H9 (cell line): ENCODE measurements around the gene GJB5. TPM values are rescaled to one million over a fixed set of nuclear protein-coding genes. Genes with fewer than 3 reads are reported as not detected.

ENCODE experiments used
- DNase-seq: peaks from one replicate; pipeline ENCODE4 v3.0.0-alpha.2; 2017
- H2AFZ ChIP-seq: one replicate; pipeline ENCODE4 v1.6.1; 2013; ENCODE audit warnings: mild to moderate bottlenecking, low read length, control low read depth, moderate library complexity
- H2AK5ac ChIP-seq: 2 replicates; pipeline ENCODE4 v1.6.1; 2013; ENCODE audit warnings: low read length, control low read depth, mixed read lengths; ENCODE audit not compliant: insufficient read length
- H2BK120ac ChIP-seq: one replicate; pipeline ENCODE4 v1.6.1; 2013; ENCODE audit warnings: low read depth, mild to moderate bottlenecking, low read length, control low read depth, inconsistent platforms; ENCODE audit not compliant: poor library complexity, severe bottlenecking
- H2BK12ac ChIP-seq: 2 replicates; pipeline ENCODE4 v1.6.1; 2013; ENCODE audit warnings: low read length, control low read depth, mixed read lengths, low read depth; ENCODE audit not compliant: insufficient read length
- H2BK15ac ChIP-seq: 2 replicates; pipeline ENCODE4 v1.6.1; 2013; ENCODE audit warnings: low read depth, low read length, control low read depth
- H2BK20ac ChIP-seq: one replicate; pipeline ENCODE4 v1.6.1; 2013; ENCODE audit warnings: low read depth, mild to moderate bottlenecking, low read length, control low read depth, inconsistent platforms; ENCODE audit not compliant: poor library complexity, severe bottlenecking
- H2BK5ac ChIP-seq: 2 replicates; pipeline ENCODE4 v1.6.1; 2013; ENCODE audit warnings: low read length, control low read depth, mixed read lengths; ENCODE audit not compliant: insufficient read length
- H3K14ac ChIP-seq: 2 replicates; pipeline ENCODE4 v1.6.1; 2013; ENCODE audit warnings: low read length, control low read depth; ENCODE audit not compliant: insufficient read depth
- H3K18ac ChIP-seq: 2 replicates; pipeline ENCODE4 v1.6.1; 2013; ENCODE audit warnings: low read depth, mild to moderate bottlenecking, mixed read lengths, low read length, control low read depth; ENCODE audit not compliant: insufficient read length
- H3K23ac ChIP-seq: 2 replicates; pipeline ENCODE4 v1.6.1; 2013; ENCODE audit warnings: low read length, control low read depth, mixed read lengths, low read depth; ENCODE audit not compliant: insufficient read length
- H3K23me2 ChIP-seq: 2 replicates; pipeline ENCODE4 v1.6.1; 2013; ENCODE audit warnings: low read depth, mild to moderate bottlenecking, mixed read lengths, low read length, control low read depth; ENCODE audit not compliant: insufficient read length, poor library complexity, severe bottlenecking
- H3K27ac ChIP-seq: 2 replicates; pipeline ENCODE4 v1.5.1; 2013; ENCODE audit warnings: low read length, control low read depth, mixed read lengths, low read depth; ENCODE audit not compliant: insufficient read length
- H3K27me3 ChIP-seq: 2 replicates; pipeline ENCODE4 v1.6.1; 2013; ENCODE audit warnings: low read length, control low read depth, inconsistent platforms; ENCODE audit not compliant: insufficient read depth
- H3K4ac ChIP-seq: 2 replicates; pipeline ENCODE4 v1.6.1; 2013; ENCODE audit warnings: low read depth, mild to moderate bottlenecking, control low read depth, inconsistent platforms, low read length, moderate library complexity
- H3K4me1 ChIP-seq: 2 replicates; pipeline ENCODE4 v1.6.1; 2013; ENCODE audit warnings: low read length, control low read depth, inconsistent platforms; ENCODE audit not compliant: insufficient read depth
- H3K4me2 ChIP-seq: 2 replicates; pipeline ENCODE4 v1.6.1; 2013; ENCODE audit warnings: low read length, control low read depth, mixed read lengths; ENCODE audit not compliant: insufficient read length, insufficient read depth
- H3K56ac ChIP-seq: 2 replicates; pipeline ENCODE4 v1.6.1; 2013; ENCODE audit warnings: low read depth, mild to moderate bottlenecking, mixed read lengths, low read length, control low read depth; ENCODE audit not compliant: insufficient read length
- H3K79me1 ChIP-seq: 2 replicates; pipeline ENCODE4 v1.6.1; 2013; ENCODE audit warnings: low read depth, mild to moderate bottlenecking, moderate library complexity, low read length, control low read depth, inconsistent platforms; ENCODE audit not compliant: insufficient read depth, poor library complexity, severe bottlenecking
- H3K79me2 ChIP-seq: 2 replicates; pipeline ENCODE4 v1.6.1; 2013; ENCODE audit warnings: low read length, control low read depth, inconsistent platforms; ENCODE audit not compliant: insufficient read depth
- H3K9ac ChIP-seq: 2 replicates; pipeline ENCODE4 v1.6.1; 2013; ENCODE audit warnings: low read length, control low read depth, mixed read lengths; ENCODE audit not compliant: insufficient read length; ENCODE audit errors: extremely low read depth
- H3K9me3 ChIP-seq: one replicate; pipeline ENCODE4 v1.6.1; 2013; ENCODE audit warnings: low read depth, low read length, inconsistent platforms; ENCODE audit not compliant: control insufficient read depth
- H3T11ph ChIP-seq: one replicate; pipeline ENCODE4 v1.6.1; 2013; ENCODE audit warnings: mild to moderate bottlenecking, low read length, control low read depth, inconsistent platforms
- H4K20me1 ChIP-seq: one replicate; pipeline ENCODE4 v1.6.1; 2013; ENCODE audit not compliant: control insufficient read depth, insufficient read length, insufficient read depth
- H4K5ac ChIP-seq: 2 replicates; pipeline ENCODE4 v1.6.1; 2013; ENCODE audit warnings: low read depth, mild to moderate bottlenecking, mixed read lengths, low read length, control low read depth; ENCODE audit not compliant: insufficient read length
- H4K8ac ChIP-seq: replicated peaks from 2 replicates; pipeline ENCODE4 v1.6.1; 2013; ENCODE audit warnings: low read length, control low read depth, mixed read lengths, low read depth; ENCODE audit not compliant: insufficient read length
- H4K91ac ChIP-seq: 2 replicates; pipeline ENCODE4 v1.6.1; 2013; ENCODE audit warnings: low read depth, mild to moderate bottlenecking, moderate library complexity, mixed read lengths, low read length, control low read depth; ENCODE audit not compliant: insufficient read length
- H3K27ac Mint-ChIP-seq, 3 experiments: 2 replicates in 2 of 3; 3 replicates in 1 of 3; pipeline ENCODE4 v1.8.0; 2020 to 2021; ENCODE audit warnings: mixed read lengths in 3 of 3, mild to moderate bottlenecking in 1 of 3, moderate library complexity in 1 of 3
- H3K27me3 Mint-ChIP-seq: 2 replicates; pipeline ENCODE4 v1.8.0; 2021; ENCODE audit warnings: low read depth, mild to moderate bottlenecking, moderate library complexity, mixed read lengths
- H3K36me3 Mint-ChIP-seq, 3 experiments: 2 replicates in 2 of 3; 3 replicates in 1 of 3; pipeline ENCODE4 v1.8.0; 2020 to 2021; ENCODE audit warnings: low read depth in 3 of 3, mixed read lengths in 3 of 3; ENCODE audit not compliant: insufficient read depth in 1 of 3
- H3K4me1 Mint-ChIP-seq, 2 experiments: 2 replicates each; pipeline ENCODE4 v1.8.0; 2020; ENCODE audit warnings: mixed read lengths in 2 of 2
- H3K4me3 Mint-ChIP-seq, 2 experiments: 2 replicates in 1 of 2; 3 replicates in 1 of 2; pipeline ENCODE4 v1.8.0; 2020 to 2021; ENCODE audit warnings: mild to moderate bottlenecking in 2 of 2, mixed read lengths in 2 of 2, moderate library complexity in 1 of 2
- H3K9me3 Mint-ChIP-seq, 2 experiments: 2 replicates in 1 of 2; 3 replicates in 1 of 2; pipeline ENCODE4 v1.8.0; 2020; ENCODE audit warnings: mild to moderate bottlenecking in 2 of 2, mixed read lengths in 2 of 2, moderate library complexity in 1 of 2
- WGBS: extraction: QIAGEN DNeasy Blood & Tissue Kit; methylation state at CpG from one replicate; pipeline ENCODE4 v1.1.7; 2013; ENCODE audit warnings: missing lambda C conversion rate, low lambda C conversion rate, mixed read lengths; ENCODE audit not compliant: insufficient read length; ENCODE audit errors: extremely low coverage; 5-methylcytosine and 5-hydroxymethylcytosine counted together
- total RNA-seq: library from RNA; stranded (reverse); gene quantifications from 2 replicates; pipeline ENCODE4 v1.2.1, GENCODE V29; 2021
- TF ChIP-seq, protein P1 (sequence below): fragments of 200-600 bp; sonication (generic); conservative IDR thresholded peaks from 3 replicates; pipeline ENCODE4 v1.8.0; 2021; ENCODE audit warnings: antibody characterized with exemption, mild to moderate bottlenecking

Gene GJB5
- total RNA-seq, 1 experiment from 2014 or later = 0.22 TPM

DNA sequence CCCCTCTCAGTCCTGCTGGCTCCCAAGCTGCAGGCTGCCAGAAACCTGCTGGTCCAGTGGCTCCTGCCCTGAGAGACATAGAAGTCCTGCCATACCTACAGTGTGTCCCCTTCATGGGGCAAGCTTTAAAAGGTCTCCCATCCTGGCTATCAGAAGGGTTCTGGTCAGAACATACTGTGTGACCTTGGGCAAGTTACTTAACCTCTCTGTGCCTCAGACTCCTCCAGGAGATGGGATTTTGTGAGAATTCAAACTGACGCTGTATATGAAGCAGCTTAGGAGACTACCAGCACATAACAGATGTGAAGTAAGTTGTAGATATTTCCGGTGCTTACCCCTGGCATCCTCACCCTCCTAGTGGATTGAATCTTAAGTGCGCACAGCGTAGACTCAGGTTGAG, 8.7 kb upstream of the GJB5 start:
- H3K9me3 Mint-ChIP-seq = no peaks in the 10 kb centered on the region; a peak in 1 of 5 replicates
- DNase-seq = no peak

More for the DNA sequence above, 8.7 kb upstream of the GJB5 start:
- Histone ChIP-seq H2AK5ac (no peak overlapping the region), H2BK20ac (no peak overlapping the region), H4K8ac (no peak overlapping the region), H4K5ac (no peak overlapping the region), H3K9me3 (no peaks in the 10 kb centered on the region), H3K18ac (no peak overlapping the region), H2BK5ac (no peak overlapping the region), H3K23ac (no peak overlapping the region), H3K56ac (no peak overlapping the region), H4K91ac (no peak overlapping the region), H2BK12ac (no peak overlapping the region), H3K23me2 (no peaks in the 10 kb centered on the region), H2AFZ (no peak overlapping the region), H3K4ac (no peak overlapping the region), H3T11ph (no peak overlapping the region), H3K79me1 (no peaks in the 10 kb centered on the region), H2BK120ac (no peak overlapping the region), H3K14ac (no peak overlapping the region), H3K27ac (no peak overlapping the region), H3K79me2 (no peaks in the 10 kb centered on the region), H3K27me3 (no peaks in the 10 kb centered on the region; the same call in 1 of the 2 replicates), H3K9ac (no peak overlapping the region), H3K4me1 (no peaks in the 10 kb centered on the region; the same call in 1 of the 2 replicates), H4K20me1 (no peaks in the 10 kb centered on the region), H2BK15ac (no peak overlapping the region), H3K4me2 (no peak overlapping the region)
- no CpG with 5 or more reads among the region's 4 CpGs for WGBS
- peaks cover 23% of the 10 kb centered on the region for H3K27me3 Mint-ChIP-seq
- no peak overlapping the region for H3K4me3 Mint-ChIP-seq
- H3K27ac Mint-ChIP-seq = no peak overlapping the region
- TF ChIP-seq, protein P1, sequence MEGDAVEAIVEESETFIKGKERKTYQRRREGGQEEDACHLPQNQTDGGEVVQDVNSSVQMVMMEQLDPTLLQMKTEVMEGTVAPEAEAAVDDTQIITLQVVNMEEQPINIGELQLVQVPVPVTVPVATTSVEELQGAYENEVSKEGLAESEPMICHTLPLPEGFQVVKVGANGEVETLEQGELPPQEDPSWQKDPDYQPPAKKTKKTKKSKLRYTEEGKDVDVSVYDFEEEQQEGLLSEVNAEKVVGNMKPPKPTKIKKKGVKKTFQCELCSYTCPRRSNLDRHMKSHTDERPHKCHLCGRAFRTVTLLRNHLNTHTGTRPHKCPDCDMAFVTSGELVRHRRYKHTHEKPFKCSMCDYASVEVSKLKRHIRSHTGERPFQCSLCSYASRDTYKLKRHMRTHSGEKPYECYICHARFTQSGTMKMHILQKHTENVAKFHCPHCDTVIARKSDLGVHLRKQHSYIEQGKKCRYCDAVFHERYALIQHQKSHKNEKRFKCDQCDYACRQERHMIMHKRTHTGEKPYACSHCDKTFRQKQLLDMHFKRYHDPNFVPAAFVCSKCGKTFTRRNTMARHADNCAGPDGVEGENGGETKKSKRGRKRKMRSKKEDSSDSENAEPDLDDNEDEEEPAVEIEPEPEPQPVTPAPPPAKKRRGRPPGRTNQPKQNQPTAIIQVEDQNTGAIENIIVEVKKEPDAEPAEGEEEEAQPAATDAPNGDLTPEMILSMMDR = no peak
- H3K36me3 Mint-ChIP-seq = no peaks in the 10 kb centered on the region; a peak in 1 of 7 replicates
- peaks cover 18 to 24% of the 10 kb centered on the region in 2 experiments for H3K4me1 Mint-ChIP-seq
